Gastrocnemius medialis (tissue), 4 donors: ENCODE measurements around the gene ZDHHC3. TPM values are rescaled to one million over a fixed set of nuclear protein-coding genes. Genes with fewer than 3 reads are reported as not detected.

Source experiments
- ATAC-seq, 2 donors: fragments of 150-250 bp; one replicate each; pipeline ENCODE4 v1.9.1; 2016
- DNase-seq, 2 donors: peaks; one replicate each; pipeline ENCODE4 v3.0.0-alpha.2; 2019
- H3K27ac ChIP-seq, 4 donors: fragments of 200-600 bp; sonication (generic); 1 replicate in 1 of 4; 2 replicates in 3 of 4; pipeline ENCODE4 v1.5.1; 2016 to 2018; ENCODE audit warnings: mild to moderate bottlenecking in 2 of 4, moderate library complexity in 1 of 4
- H3K27me3 ChIP-seq, 3 donors: fragments of 200-600 bp; sonication (generic) in 2 of 3; 1 replicate in 1 of 3; 2 replicates in 2 of 3; pipeline versions ENCODE4 v1.5.1 to v1.6.0; 2016 to 2019; ENCODE audit warnings: mild to moderate bottlenecking in 1 of 3, moderate library complexity in 1 of 3
- H3K36me3 ChIP-seq, 2 donors: fragments of 200-600 bp; sonication (generic) in 1 of 2; one replicate each; pipeline ENCODE4 v1.5.1; 2017 to 2018
- H3K4me1 ChIP-seq, 2 donors: fragments of 200-600 bp; sonication (generic) in 1 of 2; one replicate each; pipeline ENCODE4 v1.5.1; 2016 to 2017; ENCODE audit warnings: mild to moderate bottlenecking in 2 of 2
- H3K4me3 ChIP-seq, 4 donors: fragments of 200-600 bp; sonication (generic) in 3 of 4; 1 replicate in 1 of 4; 2 replicates in 3 of 4; pipeline ENCODE4 v1.5.1; 2016 to 2019; ENCODE audit warnings: mild to moderate bottlenecking in 2 of 4
- H3K9me3 ChIP-seq, 3 donors: fragments of 200-600 bp; sonication (generic) in 2 of 3; 1 replicate in 1 of 3; 2 replicates in 2 of 3; pipeline ENCODE4 v1.5.1; 2016 to 2019
- POLR2A ChIP-seq, 2 donors: fragments of 450-650 bp; IDR thresholded peaks; one replicate each; pipeline ENCODE4 v1.6.1; 2017; ENCODE audit warnings: antibody characterized with exemption in 2 of 2, mild to moderate bottlenecking in 2 of 2, moderate library complexity in 2 of 2
- in situ Hi-C, 4 donors: fragments of 200-750 bp; cut with MboI; loops; one replicate each; pipeline versions ENCODE4 v1.15.0 to v1.8.0; 2017; ENCODE audit warnings: low sequenced_read_pairs in 4 of 4
- intact Hi-C: fragments of 100-400 bp; cut with DNase I; formaldehyde crosslinking; loops from one replicate; pipeline ENCODE4 v1.15.1; 2023; ENCODE audit warnings: low total_unique reads
- total RNA-seq, 4 donors: library from RNA; depleted of rRNA; stranded (reverse); fragments of >200 nt; gene quantifications; one replicate each; pipeline versions ENCODE4 v1.1.0 to v1.2.3, GENCODE V29; 2016
- TF ChIP-seq, protein P1 (sequence below), 5 experiments: fragments of 450-650 bp in 3 of 5; fragments of 200-600 bp in 2 of 5; sonication (generic) in 2 of 5; IDR thresholded peaks in 4 of 5; conservative IDR thresholded peaks in 1 of 5; 1 replicate in 4 of 5; 2 replicates in 1 of 5; pipeline ENCODE4 v1.5.1; 2016 to 2019; ENCODE audit warnings: antibody characterized with exemption in 5 of 5, mild to moderate bottlenecking in 3 of 5, moderate library complexity in 3 of 5

Gene ZDHHC3
- total RNA-seq, 4 donors from 2014 or later: 66.2 to 90.5 (median 74.5) TPM

DNA sequence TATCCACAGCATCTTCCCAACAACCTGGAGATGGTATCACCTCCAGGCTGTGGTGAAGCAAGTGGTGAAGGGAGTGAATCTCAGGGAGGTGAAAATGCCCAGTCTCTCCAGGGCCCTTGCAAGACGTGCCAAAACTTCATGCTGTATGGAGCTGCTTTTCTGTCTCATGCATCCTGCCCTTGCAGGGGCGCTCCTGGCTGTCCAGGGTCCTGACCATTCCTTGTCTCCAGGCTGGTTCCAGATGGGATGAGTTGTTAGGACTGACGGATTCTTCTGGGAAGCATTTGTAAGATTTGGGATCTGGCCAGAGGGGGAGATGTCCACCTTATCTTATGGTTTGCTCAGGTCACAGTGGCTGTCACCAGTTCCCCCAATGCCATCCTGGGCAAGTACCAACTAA lies 85.7 kb downstream of the ZDHHC3 start:
- H3K9me3 ChIP-seq: no peaks in the 10 kb centered on the region
- intact Hi-C loops: no loop called here
- H3K4me1 ChIP-seq: no peaks in the 10 kb centered on the region
- in situ Hi-C loops: no loop called here
- no peaks in the 10 kb centered on the region for H3K27me3 ChIP-seq
- no peak for TF ChIP-seq POLR2A (IDR thresholded peaks at IDR 0.05)
- TF ChIP-seq, protein P1, sequence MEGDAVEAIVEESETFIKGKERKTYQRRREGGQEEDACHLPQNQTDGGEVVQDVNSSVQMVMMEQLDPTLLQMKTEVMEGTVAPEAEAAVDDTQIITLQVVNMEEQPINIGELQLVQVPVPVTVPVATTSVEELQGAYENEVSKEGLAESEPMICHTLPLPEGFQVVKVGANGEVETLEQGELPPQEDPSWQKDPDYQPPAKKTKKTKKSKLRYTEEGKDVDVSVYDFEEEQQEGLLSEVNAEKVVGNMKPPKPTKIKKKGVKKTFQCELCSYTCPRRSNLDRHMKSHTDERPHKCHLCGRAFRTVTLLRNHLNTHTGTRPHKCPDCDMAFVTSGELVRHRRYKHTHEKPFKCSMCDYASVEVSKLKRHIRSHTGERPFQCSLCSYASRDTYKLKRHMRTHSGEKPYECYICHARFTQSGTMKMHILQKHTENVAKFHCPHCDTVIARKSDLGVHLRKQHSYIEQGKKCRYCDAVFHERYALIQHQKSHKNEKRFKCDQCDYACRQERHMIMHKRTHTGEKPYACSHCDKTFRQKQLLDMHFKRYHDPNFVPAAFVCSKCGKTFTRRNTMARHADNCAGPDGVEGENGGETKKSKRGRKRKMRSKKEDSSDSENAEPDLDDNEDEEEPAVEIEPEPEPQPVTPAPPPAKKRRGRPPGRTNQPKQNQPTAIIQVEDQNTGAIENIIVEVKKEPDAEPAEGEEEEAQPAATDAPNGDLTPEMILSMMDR (IDR thresholded peaks at IDR 0.05 in 4 of 5, conservative IDR thresholded peaks at IDR 0.05 in 1 of 5): no peak
- no peak overlapping the region for H3K27ac ChIP-seq
- H3K36me3 ChIP-seq: no peaks in the 10 kb centered on the region
- no peak overlapping the region for H3K4me3 ChIP-seq
- DNase-seq: no peak
- no peak for ATAC-seq

DNA sequence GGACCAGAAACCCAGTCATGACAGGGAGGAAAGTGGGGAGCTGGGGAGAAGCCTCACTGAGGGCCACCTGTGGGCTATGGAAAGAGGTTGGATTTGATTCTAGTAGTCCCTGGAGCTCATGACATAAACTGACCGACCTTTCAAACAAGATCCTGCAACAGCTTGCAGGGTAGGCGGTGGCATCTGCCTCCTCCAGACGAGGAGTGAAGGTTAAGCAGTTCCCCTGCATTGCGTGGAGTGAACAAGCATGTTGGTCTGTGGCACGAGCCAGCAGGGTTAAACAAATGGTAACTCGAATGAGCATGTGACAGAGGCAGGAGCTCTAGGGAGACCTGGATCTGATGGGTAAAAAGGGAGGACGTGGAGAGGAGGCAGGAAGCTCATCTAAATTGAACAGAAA lies 88.9 kb downstream of the ZDHHC3 start:
- ATAC-seq: no peak
- no peak for DNase-seq
- Histone ChIP-seq H3K27me3 (peaks cover 0 to 3% (median 0%) of the 10 kb centered on the region in 3 donors), H3K9me3 (no peaks in the 10 kb centered on the region), H3K27ac (no peak overlapping the region), H3K4me3 (no peak overlapping the region), H3K4me1 (no peaks in the 10 kb centered on the region), H3K36me3 (no peaks in the 10 kb centered on the region)
- intact Hi-C loops (no loop called here), in situ Hi-C loops (no loop called here)
- no peak for TF ChIP-seq POLR2A (IDR thresholded peaks at IDR 0.05)
- TF ChIP-seq, protein P1 (IDR thresholded peaks at IDR 0.05 in 4 of 5, conservative IDR thresholded peaks at IDR 0.05 in 1 of 5): no peak

DNA sequence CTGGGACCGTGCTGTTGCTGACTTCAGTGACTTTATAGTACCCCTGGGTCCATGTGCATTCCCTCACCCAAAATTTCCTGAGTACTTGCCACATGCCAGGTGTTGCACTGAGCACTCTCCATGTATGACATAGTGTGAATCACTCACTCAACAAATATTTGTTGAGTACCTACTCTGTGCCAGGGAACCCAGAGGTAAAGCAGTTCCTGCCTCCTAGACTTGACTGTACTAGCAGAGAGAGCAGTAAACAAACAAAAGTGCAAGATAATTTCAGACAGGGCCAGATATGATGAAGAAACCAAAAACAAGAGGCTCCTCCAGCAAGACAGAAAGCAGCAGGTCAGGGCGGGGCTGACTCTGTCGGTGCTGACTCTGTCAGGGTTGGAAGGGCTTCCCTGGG lies 89.4 kb downstream of the ZDHHC3 start:
- no peak for DNase-seq
- no peak for ATAC-seq
- intact Hi-C loops: no loop called here
- no peak overlapping the region for H3K4me3 ChIP-seq
- in situ Hi-C loops: no loop called here
- no peaks in the 10 kb centered on the region for H3K9me3 ChIP-seq
- peaks cover 0 to 3% (median 0%) of the 10 kb centered on the region in 3 donors for H3K27me3 ChIP-seq
- TF ChIP-seq POLR2A (IDR thresholded peaks at IDR 0.05): no peak
- TF ChIP-seq, protein P1 (IDR thresholded peaks at IDR 0.05 in 4 of 5, conservative IDR thresholded peaks at IDR 0.05 in 1 of 5): no peak
- no peaks in the 10 kb centered on the region for H3K36me3 ChIP-seq
- H3K4me1 ChIP-seq: no peaks in the 10 kb centered on the region
- no peak overlapping the region for H3K27ac ChIP-seq

DNA sequence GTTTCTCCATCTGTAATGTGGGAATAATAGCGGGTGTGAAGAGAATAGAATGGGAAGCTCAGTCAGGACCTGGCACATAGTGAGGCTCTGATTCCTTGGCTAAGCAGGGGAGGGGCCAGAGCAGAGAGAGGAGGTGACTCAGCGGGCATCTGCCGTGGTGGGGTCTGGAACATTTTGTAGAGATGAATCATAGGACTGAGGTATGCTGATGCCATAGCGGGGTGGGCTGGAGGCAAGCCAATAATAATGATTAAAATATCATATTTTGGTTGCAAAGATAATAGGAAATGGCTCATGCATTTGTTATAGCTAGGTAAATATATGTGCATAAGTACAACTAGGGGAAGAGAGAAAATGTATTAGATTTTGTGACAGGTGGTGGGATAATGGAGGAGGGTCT lies 90.4 kb downstream of the ZDHHC3 start:
- no peak for DNase-seq
- intact Hi-C loops (no loop called here), in situ Hi-C loops (no loop called here)
- TF ChIP-seq, protein P1 (IDR thresholded peaks at IDR 0.05 in 4 of 5, conservative IDR thresholded peaks at IDR 0.05 in 1 of 5): no peak
- no peak for TF ChIP-seq POLR2A (IDR thresholded peaks at IDR 0.05)
- Histone ChIP-seq H3K36me3 (no peaks in the 10 kb centered on the region), H3K27me3 (peaks cover 0 to 3% (median 0%) of the 10 kb centered on the region in 3 donors), H3K9me3 (no peaks in the 10 kb centered on the region), H3K4me1 (no peaks in the 10 kb centered on the region), H3K4me3 (no peak overlapping the region), H3K27ac (no peak overlapping the region)
- no peak for ATAC-seq

DNA sequence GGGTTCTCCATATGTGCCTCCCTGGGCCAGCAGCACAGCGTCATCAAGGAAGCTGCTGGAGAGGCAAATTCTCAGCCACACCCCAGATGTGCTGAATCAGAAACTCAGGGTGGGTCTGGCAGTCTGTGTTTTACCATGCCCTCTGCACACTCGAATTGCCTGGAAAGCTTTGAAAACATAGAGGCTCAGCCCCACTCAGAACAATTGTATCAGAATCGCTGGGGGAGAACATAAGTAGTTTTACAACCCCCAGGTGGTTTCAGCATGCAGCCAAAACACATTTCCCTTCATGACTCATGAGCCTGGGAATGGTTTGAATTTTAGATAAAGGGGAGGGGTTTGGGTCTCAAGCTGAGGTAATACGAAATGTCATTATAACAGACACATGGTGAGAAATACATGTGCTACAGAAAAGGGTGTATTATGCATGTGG lies 92.0 kb downstream of the ZDHHC3 start:
- Histone ChIP-seq H3K4me1 (no peaks in the 10 kb centered on the region), H3K36me3 (no peaks in the 10 kb centered on the region), H3K27me3 (peaks cover 0 to 3% (median 0%) of the 10 kb centered on the region in 3 donors), H3K27ac (no peak overlapping the region), H3K4me3 (no peak overlapping the region), H3K9me3 (no peaks in the 10 kb centered on the region)
- no peak for ATAC-seq
- in situ Hi-C loops: no loop called here
- intact Hi-C loops: no loop called here
- TF ChIP-seq, protein P1 (IDR thresholded peaks at IDR 0.05 in 4 of 5, conservative IDR thresholded peaks at IDR 0.05 in 1 of 5): no peak
- no peak for TF ChIP-seq POLR2A (IDR thresholded peaks at IDR 0.05)
- DNase-seq: no peak
